Measurements from ENCODE around the gene C3orf33. TPM values are rescaled to one million over a fixed set of nuclear protein-coding genes. Genes with fewer than 3 reads are reported as not detected.
A peak's percentile ranks its signal among the peaks of the same experiment; 100 is the strongest.

The C3orf33 gene
- total RNA-seq, 2 donors from 2014 or later = 0.98 to 1.8 TPM

DNA sequence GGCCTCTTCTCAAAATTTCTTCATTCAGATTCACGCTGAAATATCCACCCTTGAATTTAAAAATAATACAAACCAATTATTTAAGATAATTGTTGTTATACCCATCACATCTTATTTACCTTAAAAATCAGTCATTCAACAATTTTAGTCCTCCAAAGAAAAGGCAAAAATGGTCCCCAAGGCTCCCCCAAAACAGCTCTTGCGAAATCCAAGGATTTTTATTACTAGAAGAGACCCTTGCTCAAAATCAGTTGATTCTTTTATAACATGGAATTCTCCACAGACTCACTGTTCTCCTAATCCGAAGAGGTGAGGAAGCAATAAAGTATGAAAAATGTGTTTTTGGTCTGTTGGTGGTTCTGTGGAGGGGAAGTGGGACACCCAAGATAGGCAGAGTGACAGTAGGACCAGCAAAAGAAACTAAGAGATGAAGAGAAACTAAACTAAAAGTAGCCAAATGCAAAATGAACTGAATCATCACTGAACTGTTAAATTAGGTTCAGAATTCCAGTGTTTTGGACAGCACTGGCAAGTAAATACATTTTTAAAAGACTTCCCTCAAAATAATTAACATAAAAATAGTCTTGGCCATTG, 42.1 kb downstream of the C3orf33 start:
- Mint-ChIP-seq H3K4me1 (no peaks in the 10 kb centered on the region), H3K27ac (no peak overlapping the region), H3K27me3 (no peaks in the 10 kb centered on the region), H3K4me3 (no peak overlapping the region), H3K36me3 (ENCODE audit: low read depth) (peaks cover 12% of the 10 kb centered on the region), H3K9me3 (no peaks in the 10 kb centered on the region)
- no peak for ATAC-seq (replicated peaks)

- Mint-ChIP-seq H3K9me3 (no peaks in the 10 kb centered on the region), H3K4me1 (no peaks in the 10 kb centered on the region), H3K27ac (no peak overlapping the region), H3K27me3 (no peaks in the 10 kb centered on the region), H3K36me3 (ENCODE audit: low read depth) (peaks cover 12% of the 10 kb centered on the region), H3K4me3 (no peak overlapping the region)
- no peak for ATAC-seq (replicated peaks)
Measured at GRCh38 chr3:155760653-155761052, 45.4 kb downstream of the C3orf33 start.

DNA sequence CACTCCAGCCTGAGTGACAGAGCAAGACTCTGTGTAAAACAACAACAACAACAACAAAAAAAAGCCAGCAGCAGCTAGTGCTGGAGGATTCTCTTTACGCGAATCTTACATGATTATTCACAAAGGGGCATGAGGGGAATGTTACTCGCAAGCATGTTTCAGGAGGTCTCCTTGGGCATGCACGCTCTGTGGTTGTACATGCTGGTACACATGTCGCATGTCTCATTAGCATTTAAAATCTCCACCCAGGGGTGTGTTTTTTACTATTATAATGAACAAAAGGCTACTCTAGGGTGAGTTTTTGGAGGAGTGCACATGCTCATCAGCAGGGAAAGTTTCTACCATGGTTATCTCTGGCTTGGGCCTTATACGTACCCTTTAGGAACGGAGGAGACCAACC, 48.5 kb downstream of the C3orf33 start:
- Mint-ChIP-seq H3K27ac (no peak overlapping the region), H3K27me3 (no peaks in the 10 kb centered on the region), H3K9me3 (no peaks in the 10 kb centered on the region), H3K4me1 (no peaks in the 10 kb centered on the region), H3K36me3 (ENCODE audit: low read depth) (peaks cover 6% of the 10 kb centered on the region), H3K4me3 (no peak overlapping the region)
- no peak for ATAC-seq (replicated peaks)

DNA sequence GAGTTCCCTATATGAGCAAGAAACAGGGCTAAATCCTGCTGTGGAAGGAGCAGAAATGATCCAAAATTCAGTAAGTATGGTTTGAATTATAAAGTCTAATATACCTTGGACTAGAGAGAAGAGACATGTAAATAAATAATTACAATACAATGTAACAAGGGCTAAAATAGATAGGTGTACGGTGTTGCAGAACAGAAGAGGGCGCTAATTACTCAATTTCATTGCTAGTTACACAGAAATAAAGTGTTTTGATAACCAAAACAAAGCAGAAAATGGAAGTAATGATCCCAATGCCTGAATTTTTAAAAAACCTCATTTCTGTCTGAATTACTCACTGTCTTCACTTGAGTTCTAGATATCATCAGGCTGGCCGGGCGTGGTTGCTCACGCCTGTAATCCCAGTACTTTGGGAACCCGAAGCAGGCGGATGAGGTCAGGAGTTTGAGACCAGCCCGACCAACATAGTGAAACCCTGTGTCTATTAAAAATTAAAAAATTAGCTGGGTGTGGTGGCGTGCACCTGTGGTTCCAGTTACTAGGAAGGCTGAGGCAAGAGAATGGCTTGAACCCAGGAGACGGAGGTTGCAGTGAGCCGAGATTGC, 52.9 kb downstream of the C3orf33 start:
- no peak overlapping the region for H3K27ac Mint-ChIP-seq
- H3K9me3 Mint-ChIP-seq = no peaks in the 10 kb centered on the region
- H3K4me1 Mint-ChIP-seq = no peaks in the 10 kb centered on the region
- H3K4me3 Mint-ChIP-seq = no peak overlapping the region
- no peaks in the 10 kb centered on the region for H3K36me3 Mint-ChIP-seq (ENCODE audit: low read depth)
- no peaks in the 10 kb centered on the region for H3K27me3 Mint-ChIP-seq
- ATAC-seq (replicated peaks) = peak; percentile 46

- Mint-ChIP-seq H3K4me1 (no peaks in the 10 kb centered on the region), H3K27ac (no peak overlapping the region), H3K27me3 (peaks cover 4% of the 10 kb centered on the region)
Measured at GRCh38 chr3:155748611-155749365, 57.3 kb downstream of the C3orf33 start.

GRCh38 chr3:155747946-155748290, 58.2 kb downstream of the C3orf33 start:
- peaks cover 7% of the 10 kb centered on the region for H3K27me3 Mint-ChIP-seq
- H3K36me3 Mint-ChIP-seq (ENCODE audit: low read depth) = no peaks in the 10 kb centered on the region
- H3K4me3 Mint-ChIP-seq = no peak overlapping the region
- no peaks in the 10 kb centered on the region for H3K4me1 Mint-ChIP-seq
- H3K9me3 Mint-ChIP-seq = no peaks in the 10 kb centered on the region
- H3K27ac Mint-ChIP-seq = no peak overlapping the region
- no peak for ATAC-seq (replicated peaks)

More at GRCh38 chr3:155748611-155749365, 57.3 kb downstream of the C3orf33 start:
- Mint-ChIP-seq H3K9me3 (no peaks in the 10 kb centered on the region), H3K36me3 (ENCODE audit: low read depth) (no peaks in the 10 kb centered on the region), H3K4me3 (no peak overlapping the region)
- ATAC-seq (replicated peaks) = no peak

DNA sequence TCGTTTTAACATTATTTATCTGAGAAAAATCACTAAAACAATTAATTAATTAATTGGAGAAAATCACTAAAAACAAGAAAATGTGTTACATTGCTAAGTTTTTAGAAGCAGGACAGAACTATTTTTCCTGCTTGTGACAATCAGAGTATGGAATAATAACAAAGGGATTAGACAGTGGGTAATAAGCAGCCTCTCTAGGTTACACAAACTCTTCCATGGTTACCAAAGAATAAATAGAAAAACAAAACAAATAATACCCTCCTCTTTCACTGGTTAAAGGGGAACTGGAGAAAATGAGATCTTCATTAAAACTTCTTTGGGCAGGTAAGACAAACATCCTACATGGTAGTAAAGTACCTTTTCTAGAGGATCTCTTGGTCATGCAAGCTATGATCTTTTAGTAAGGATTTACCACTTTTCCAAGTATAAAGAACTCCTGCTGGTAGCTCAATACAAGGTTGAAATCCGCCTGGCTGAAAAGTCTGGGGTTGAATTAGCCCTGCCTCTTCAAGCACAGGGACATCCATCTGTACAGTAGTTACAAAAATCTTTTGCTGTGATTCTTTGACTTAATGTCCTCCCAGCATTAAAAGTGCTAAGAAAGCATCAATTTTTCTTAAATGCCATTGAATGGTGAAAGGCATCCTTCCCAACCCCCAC, 58.7 kb downstream of the C3orf33 start:
- H3K9me3 Mint-ChIP-seq = no peaks in the 10 kb centered on the region
- H3K4me1 Mint-ChIP-seq = no peaks in the 10 kb centered on the region
- peaks cover 9% of the 10 kb centered on the region for H3K27me3 Mint-ChIP-seq
- no peak for ATAC-seq (replicated peaks)
- H3K27ac Mint-ChIP-seq = no peak overlapping the region
- no peaks in the 10 kb centered on the region for H3K36me3 Mint-ChIP-seq (ENCODE audit: low read depth)
- H3K4me3 Mint-ChIP-seq = no peak overlapping the region

DNA sequence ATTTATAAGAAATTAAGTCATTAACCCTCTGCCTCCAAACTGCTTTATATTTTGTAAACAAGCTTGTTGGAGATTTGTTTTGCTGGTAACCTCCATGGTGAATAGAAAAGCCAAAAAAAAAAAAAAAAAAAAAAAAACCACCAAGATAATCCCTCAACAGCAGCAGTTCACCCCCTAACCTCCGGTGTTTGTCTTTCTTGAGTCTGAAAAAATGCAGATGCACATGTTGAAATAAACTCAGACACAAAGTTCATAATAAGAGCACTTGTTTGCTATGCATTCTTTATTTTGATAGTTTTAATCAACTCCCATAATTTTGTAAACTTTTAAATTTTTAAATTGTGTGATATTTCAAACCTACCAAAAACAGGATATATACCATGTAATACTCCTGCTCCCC, 59.4 kb downstream of the C3orf33 start:
- Mint-ChIP-seq H3K4me1 (no peaks in the 10 kb centered on the region), H3K27me3 (peaks cover 12% of the 10 kb centered on the region), H3K9me3 (no peaks in the 10 kb centered on the region), H3K36me3 (ENCODE audit: low read depth) (no peaks in the 10 kb centered on the region), H3K4me3 (no peak overlapping the region), H3K27ac (no peak overlapping the region)
- no peak for ATAC-seq (replicated peaks)

GRCh38 chr3:155745795-155746550, 60.1 kb downstream of the C3orf33 start:
- Mint-ChIP-seq H3K9me3 (no peaks in the 10 kb centered on the region), H3K27ac (no peak overlapping the region), H3K36me3 (ENCODE audit: low read depth) (no peaks in the 10 kb centered on the region), H3K4me3 (peak overlapping the region; percentile 89), H3K4me1 (no peaks in the 10 kb centered on the region), H3K27me3 (peaks cover 13% of the 10 kb centered on the region)
- ATAC-seq (replicated peaks) = no peak

- Mint-ChIP-seq H3K27me3 (peaks cover 19% of the 10 kb centered on the region), H3K27ac (peak within 1 kb of the TSS; percentile 79), H3K36me3 (ENCODE audit: low read depth) (no peaks in the 10 kb centered on the region), H3K9me3 (no peaks in the 10 kb centered on the region), H3K4me3 (peak within 1 kb of the TSS; percentile 89), H3K4me1 (no peaks in the 10 kb centered on the region)
- ATAC-seq (replicated peaks) = peak; percentile 70
Measured at GRCh38 chr3:155744626-155745324, 61.3 kb downstream of the C3orf33 start, which contains the start of gene PLCH1. PLCH1 (minus strand) TSS chr3:155745071; CDS start chr3:155704224, 40,847 bp downstream.

DNA sequence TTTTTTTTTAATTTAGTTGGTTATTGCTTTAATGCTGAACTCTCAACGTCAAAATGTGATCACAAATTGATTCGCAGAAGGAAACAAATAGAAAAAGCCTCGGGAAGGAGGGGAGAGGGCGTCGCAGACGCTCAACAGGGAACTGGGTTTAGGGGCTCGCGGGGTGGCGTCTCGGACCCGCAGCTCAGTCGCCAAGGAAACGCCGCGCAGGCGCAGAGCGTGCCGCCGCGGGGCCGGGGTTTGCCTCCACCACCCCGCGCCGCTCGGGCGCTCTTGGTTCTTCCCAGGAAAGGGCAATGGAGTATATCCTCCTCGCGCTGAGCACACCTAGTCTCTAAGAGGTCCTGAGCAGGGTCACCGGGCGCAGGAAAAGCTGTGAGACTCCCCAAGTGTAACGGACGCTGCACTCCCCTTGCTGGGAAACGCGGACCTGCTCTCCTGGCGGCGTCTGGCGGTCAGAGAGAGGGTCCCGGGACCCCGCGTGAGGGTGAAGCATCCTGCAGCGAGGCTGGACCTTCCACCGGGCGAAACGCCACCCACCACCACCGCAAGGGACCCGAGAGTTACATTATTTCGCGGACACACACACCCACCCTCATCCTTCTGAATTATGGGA, 62.0 kb downstream of the C3orf33 start:
- Mint-ChIP-seq H3K27ac (peak overlapping the region; percentile 79), H3K36me3 (ENCODE audit: low read depth) (no peaks in the 10 kb centered on the region), H3K9me3 (no peaks in the 10 kb centered on the region), H3K4me1 (no peaks in the 10 kb centered on the region), H3K27me3 (peaks cover 21% of the 10 kb centered on the region), H3K4me3 (peak overlapping the region; percentile 89)
- ATAC-seq (replicated peaks) = peak; percentile 61

GRCh38 chr3:155743606-155744005, 62.5 kb downstream of the C3orf33 start:
- no peak for ATAC-seq (replicated peaks)
- no peaks in the 10 kb centered on the region for H3K4me1 Mint-ChIP-seq
- H3K27ac Mint-ChIP-seq = peak overlapping the region; percentile 79
- peaks cover 22% of the 10 kb centered on the region for H3K27me3 Mint-ChIP-seq
- H3K9me3 Mint-ChIP-seq = no peaks in the 10 kb centered on the region
- H3K36me3 Mint-ChIP-seq (ENCODE audit: low read depth) = no peaks in the 10 kb centered on the region
- H3K4me3 Mint-ChIP-seq = peak overlapping the region; percentile 89

DNA sequence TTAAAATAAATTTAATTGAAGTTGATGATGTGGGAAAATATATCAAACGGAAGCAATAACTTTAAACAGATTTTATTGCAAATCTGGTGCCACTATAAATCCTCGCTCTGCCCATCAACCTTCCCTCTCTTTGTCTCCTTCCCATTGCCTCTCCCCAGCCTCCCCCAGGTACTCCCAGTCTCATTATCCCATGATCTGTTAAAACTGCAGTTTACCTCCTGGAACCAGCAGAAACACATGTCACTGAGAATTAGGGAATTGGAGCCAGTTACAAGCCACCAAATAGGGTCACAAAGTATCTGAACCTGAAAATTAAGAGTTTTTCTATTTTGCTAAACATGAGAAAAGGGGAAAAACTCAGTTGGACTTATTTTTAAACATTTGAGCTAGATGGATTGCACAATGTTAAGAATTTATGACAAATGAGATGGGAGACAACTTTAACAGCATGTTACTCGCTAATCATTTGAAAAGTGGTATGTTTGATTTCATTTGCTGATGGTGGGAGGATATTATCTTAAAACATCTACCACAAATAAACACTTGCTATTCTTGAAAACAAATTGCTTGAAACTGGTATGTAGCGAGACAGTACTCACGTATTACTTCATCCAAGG, 63.6 kb downstream of the C3orf33 start:
- H3K27ac Mint-ChIP-seq = no peak overlapping the region
- no peaks in the 10 kb centered on the region for H3K4me1 Mint-ChIP-seq
- ATAC-seq (replicated peaks) = no peak
- H3K9me3 Mint-ChIP-seq = no peaks in the 10 kb centered on the region
- H3K27me3 Mint-ChIP-seq = peaks cover 30% of the 10 kb centered on the region
- H3K36me3 Mint-ChIP-seq (ENCODE audit: low read depth) = no peaks in the 10 kb centered on the region
- H3K4me3 Mint-ChIP-seq = peak overlapping the region; percentile 89

Measured in activated T-helper 17 cell treated with anti-CD3 and anti-CD28 coated beads, Interleukin-2, amount 50 U/mL, for 72 hours (primary cell).